ENCODE results near the gene USP24. TPM values are rescaled to one million over a fixed set of nuclear protein-coding genes. Genes with fewer than 3 reads are reported as not detected.

The USP24 gene
- total RNA-seq, 1 experiment from 2014 or later: 35.3 TPM

- H3K4ac ChIP-seq (ENCODE audit: low read depth, low read length): no peak overlapping the region
- Mint-ChIP-seq H3K4me3 (no peak overlapping the region), H3K27me3 (ENCODE audit: low read depth) (no peaks in the 10 kb centered on the region), H3K36me3 (ENCODE audit: insufficient read depth in 1 of 3, low read depth in 3 of 3) (peaks cover 18 to 88% (median 44%) of the 10 kb centered on the region in 3 experiments; a peak in 6 of 7 replicates), H3K4me1 (peaks cover 10% of the 10 kb centered on the region in 2 experiments; a peak in 3 of 4 replicates), H3K9me3 (no peaks in the 10 kb centered on the region), H3K27ac (no peak overlapping the region)
- no peak overlapping the region for H3K9ac ChIP-seq (ENCODE audit: extremely low read depth, insufficient read length, low read length)
- no peaks in the 10 kb centered on the region for H4K20me1 ChIP-seq (ENCODE audit: control insufficient read depth, insufficient read depth, insufficient read length)
- H2BK12ac ChIP-seq (ENCODE audit: insufficient read length, low read depth, low read length): no peak overlapping the region
- H3K9me3 ChIP-seq (ENCODE audit: control insufficient read depth, low read depth, low read length): no peaks in the 10 kb centered on the region
- no peak overlapping the region for H3K18ac ChIP-seq (ENCODE audit: insufficient read length, low read depth, low read length)
- no peak overlapping the region for H3K23ac ChIP-seq (ENCODE audit: insufficient read length, low read depth, low read length)
- no peak overlapping the region for H2AK5ac ChIP-seq (ENCODE audit: insufficient read length, low read length)
- no peak overlapping the region for H2BK5ac ChIP-seq (ENCODE audit: insufficient read length, low read length)
- no peak overlapping the region for H4K91ac ChIP-seq (ENCODE audit: insufficient read length, low read depth, low read length)
- no peak overlapping the region for H3K27ac ChIP-seq (ENCODE audit: insufficient read length, low read depth, low read length)
- no peak overlapping the region for H3K56ac ChIP-seq (ENCODE audit: insufficient read length, low read depth, low read length)
- H3K14ac ChIP-seq (ENCODE audit: insufficient read depth, low read length): no peak overlapping the region
- no peaks in the 10 kb centered on the region for H3K23me2 ChIP-seq (ENCODE audit: insufficient read length, low read depth, low read length, poor library complexity, severe bottlenecking)
- no peak overlapping the region for H4K8ac ChIP-seq (replicated peaks; ENCODE audit: insufficient read length, low read depth, low read length)
- H4K5ac ChIP-seq (ENCODE audit: insufficient read length, low read depth, low read length): no peak overlapping the region
- no peak overlapping the region for H2BK120ac ChIP-seq (ENCODE audit: low read depth, low read length, poor library complexity, severe bottlenecking)
- no peaks in the 10 kb centered on the region for H3K79me2 ChIP-seq (ENCODE audit: insufficient read depth, low read length)
- no peaks in the 10 kb centered on the region for H3K79me1 ChIP-seq (ENCODE audit: insufficient read depth, low read depth, low read length, poor library complexity, severe bottlenecking)
- H2BK15ac ChIP-seq (ENCODE audit: low read depth, low read length): no peak overlapping the region
- DNase-seq: no peak
- WGBS (ENCODE audit: extremely low coverage, insufficient read length, low lambda C conversion rate): no CpG with 5 or more reads among the region's 3 CpGs
- H3T11ph ChIP-seq (ENCODE audit: low read length): no peak overlapping the region
- no peak for TF ChIP-seq CTCF (conservative IDR thresholded peaks at IDR 0.05)
- H3K4me1 ChIP-seq (ENCODE audit: insufficient read depth, low read length): no peaks in the 10 kb centered on the region
- H2AFZ ChIP-seq (ENCODE audit: low read length): no peak overlapping the region
- H3K4me2 ChIP-seq (ENCODE audit: insufficient read depth, insufficient read length, low read length): no peak overlapping the region
- no peak overlapping the region for H2BK20ac ChIP-seq (ENCODE audit: low read depth, low read length, poor library complexity, severe bottlenecking)
- H3K27me3 ChIP-seq (ENCODE audit: insufficient read depth, low read length): no peaks in the 10 kb centered on the region
Measured at GRCh38 chr1:55078470-55078869, 136.7 kb downstream of the USP24 start.

Data from H9 (cell line).